Peyer's patch (tissue), 4 donors: ENCODE measurements around the gene ELK4. TPM values are rescaled to one million over a fixed set of nuclear protein-coding genes. Genes with fewer than 3 reads are reported as not detected.

Source experiments
- DNase-seq, 3 donors: peaks; one replicate each; pipeline ENCODE4 v3.0.0-alpha.2; 2017 to 2019
- H3K27ac ChIP-seq, 4 donors: fragments of 200-600 bp; sonication (generic); one replicate each; pipeline ENCODE4 v1.5.1; 2016 to 2019
- H3K27me3 ChIP-seq, 2 donors: fragments of 200-600 bp; sonication (generic); one replicate each; pipeline ENCODE4 v1.5.1; 2019
- H3K36me3 ChIP-seq, 3 donors: fragments of 200-600 bp; sonication (generic); one replicate each; pipeline ENCODE4 v1.5.1; 2016 to 2019
- H3K4me1 ChIP-seq, 4 donors: fragments of 200-600 bp; sonication (generic); one replicate each; pipeline ENCODE4 v1.5.1; 2016 to 2019
- H3K4me3 ChIP-seq, 4 donors: fragments of 200-600 bp; sonication (generic); 1 replicate in 3 of 4; 2 replicates in 1 of 4; pipeline ENCODE4 v1.5.1; 2016 to 2019; ENCODE audit warnings: mild to moderate bottlenecking in 1 of 4
- H3K9me3 ChIP-seq, 4 donors: fragments of 200-600 bp; sonication (generic); one replicate each; pipeline ENCODE4 v1.5.1; 2016 to 2019; ENCODE audit warnings: mild to moderate bottlenecking in 1 of 4
- CTCF ChIP-seq, 6 experiments: fragments of 450-650 bp in 4 of 6; fragments of 200-600 bp in 2 of 6; sonication (generic) in 1 of 6; IDR thresholded peaks; one replicate each; pipeline ENCODE4 v1.5.1; 2017 to 2019; ENCODE audit warnings: antibody characterized with exemption in 6 of 6, mild to moderate bottlenecking in 3 of 6, moderate library complexity in 1 of 6
- POLR2A ChIP-seq, 2 donors: fragments of 450-650 bp; IDR thresholded peaks; one replicate each; pipeline ENCODE4 v1.5.1; 2017; ENCODE audit warnings: antibody characterized with exemption in 2 of 2, mild to moderate bottlenecking in 2 of 2, moderate library complexity in 2 of 2
- total RNA-seq, 4 donors: library from RNA; depleted of rRNA; stranded (reverse); fragments of >200 nt; gene quantifications; one replicate each; pipeline ENCODE4 v1.1.0, GENCODE V29; 2016

Gene ELK4
- total RNA-seq, 4 donors from 2014 or later = 16.6 to 66.8 (median 23.7) TPM

- no peaks in the 10 kb centered on the region for H3K27me3 ChIP-seq
- peak overlapping the region in 2 of 4 donors; percentile 7 to 16 for H3K27ac ChIP-seq
- peaks cover 0 to 17% (median 0%) of the 10 kb centered on the region in 4 donors for H3K4me1 ChIP-seq
- H3K9me3 ChIP-seq = no peaks in the 10 kb centered on the region
- no peak overlapping the region for H3K4me3 ChIP-seq
- no peaks in the 10 kb centered on the region for H3K36me3 ChIP-seq
- DNase-seq = peak in 1 of 3 donors; percentile 52
- TF ChIP-seq POLR2A (IDR thresholded peaks at IDR 0.05) = no peak
- TF ChIP-seq CTCF (IDR thresholded peaks at IDR 0.05) = no peak
Measured at GRCh38 chr1:205582471-205583291, 49.1 kb downstream of the ELK4 start.

- Histone ChIP-seq H3K27ac (peak overlapping the region in 2 of 4 donors; percentile 7 to 16), H3K4me1 (peaks cover 0 to 17% (median 0%) of the 10 kb centered on the region in 4 donors), H3K9me3 (no peaks in the 10 kb centered on the region), H3K27me3 (no peaks in the 10 kb centered on the region), H3K36me3 (no peaks in the 10 kb centered on the region), H3K4me3 (no peak overlapping the region)
- DNase-seq = no peak
- TF ChIP-seq POLR2A (IDR thresholded peaks at IDR 0.05) = no peak
Measured at GRCh38 chr1:205582046-205582445, 49.8 kb downstream of the ELK4 start.

GRCh38 chr1:205581321-205581980 lies 50.4 kb downstream of the ELK4 start:
- peak in 1 of 3 donors; percentile 31 for DNase-seq
- H3K4me1 ChIP-seq = peaks cover 0 to 17% (median 0%) of the 10 kb centered on the region in 4 donors
- no peak overlapping the region for H3K4me3 ChIP-seq
- peak overlapping the region in 2 of 4 donors; percentile 7 to 16 for H3K27ac ChIP-seq
- TF ChIP-seq CTCF (IDR thresholded peaks at IDR 0.05) (no peak), POLR2A (IDR thresholded peaks at IDR 0.05) (no peak)
- H3K9me3 ChIP-seq = no peaks in the 10 kb centered on the region
- H3K36me3 ChIP-seq = no peaks in the 10 kb centered on the region
- no peaks in the 10 kb centered on the region for H3K27me3 ChIP-seq

GRCh38 chr1:205580923-205581180 lies 51.0 kb downstream of the ELK4 start:
- H3K4me3 ChIP-seq = no peak overlapping the region
- no peak overlapping the region for H3K27ac ChIP-seq
- no peaks in the 10 kb centered on the region for H3K27me3 ChIP-seq
- peaks cover 0 to 16% (median 0%) of the 10 kb centered on the region in 4 donors for H3K4me1 ChIP-seq
- no peaks in the 10 kb centered on the region for H3K36me3 ChIP-seq
- H3K9me3 ChIP-seq = no peaks in the 10 kb centered on the region
- no peak for TF ChIP-seq CTCF (IDR thresholded peaks at IDR 0.05)
- TF ChIP-seq POLR2A (IDR thresholded peaks at IDR 0.05) = no peak
- DNase-seq = no peak

GRCh38 chr1:205580140-205580922 lies 51.5 kb downstream of the ELK4 start:
- Histone ChIP-seq H3K9me3 (no peaks in the 10 kb centered on the region), H3K4me1 (peaks cover 0 to 13% (median 0%) of the 10 kb centered on the region in 4 donors), H3K4me3 (no peak overlapping the region), H3K27ac (no peak overlapping the region), H3K27me3 (no peaks in the 10 kb centered on the region), H3K36me3 (no peaks in the 10 kb centered on the region)
- TF ChIP-seq POLR2A (IDR thresholded peaks at IDR 0.05) (no peak), CTCF (IDR thresholded peaks at IDR 0.05) (no peak)
- DNase-seq = peak in 1 of 3 donors; percentile 32
